Body of pancreas (tissue), 4 donors: ENCODE results near the gene DBR1. TPM values are rescaled to one million over a fixed set of nuclear protein-coding genes. Genes with fewer than 3 reads are reported as not detected.

Source experiments
- ATAC-seq: fragments of 150-250 bp; one replicate; pipeline ENCODE4 v1.9.1; 2016
- DNase-seq, 4 donors: peaks; one replicate each; pipeline ENCODE4 v3.0.0-alpha.2; 2019
- H3K27ac ChIP-seq, 4 donors: fragments of 200-600 bp; sonication (generic); 1 replicate in 3 of 4; 2 replicates in 1 of 4; pipeline versions ENCODE4 v1.5.1 to v1.6.1; 2016 to 2019; ENCODE audit warnings: mild to moderate bottlenecking in 1 of 4, mixed read lengths in 1 of 4, moderate library complexity in 1 of 4
- H3K27me3 ChIP-seq, 2 donors: fragments of 200-600 bp; sonication (generic); one replicate each; pipeline ENCODE4 v1.6.0; 2016; ENCODE audit warnings: mild to moderate bottlenecking in 1 of 2
- H3K36me3 ChIP-seq, 2 donors: fragments of 200-600 bp; sonication (generic); replicated peaks in 1 of 2; 2 replicates each; pipeline ENCODE4 v1.5.1; 2016; ENCODE audit warnings: low read depth in 2 of 2; ENCODE audit not compliant: insufficient read depth in 1 of 2
- H3K4me1 ChIP-seq: fragments of 200-600 bp; sonication (generic); one replicate; pipeline ENCODE4 v1.6.0; 2016
- H3K4me3 ChIP-seq, 2 donors: fragments of 200-600 bp; sonication (generic); 1 replicate in 1 of 2; 2 replicates in 1 of 2; pipeline ENCODE4 v1.5.1; 2016 to 2019
- H3K9me3 ChIP-seq, 3 donors: fragments of 200-600 bp; sonication (generic); 1 replicate in 2 of 3; 2 replicates in 1 of 3; pipeline ENCODE4 v1.5.1; 2016
- POLR2A ChIP-seq, 3 donors: fragments of 450-650 bp; IDR thresholded peaks; one replicate each; pipeline ENCODE4 v1.6.1; 2016; ENCODE audit warnings: antibody characterized with exemption in 3 of 3, mild to moderate bottlenecking in 2 of 3
- WGBS, 2 donors: methylation state at CpG; one replicate each; pipeline ENCODE4 v1.1.5; 2017; 5-methylcytosine and 5-hydroxymethylcytosine counted together
- intact Hi-C: fragments of 100-400 bp; cut with DNase I; formaldehyde crosslinking; loops from one replicate; pipeline ENCODE4 v1.15.1; 2023
- total RNA-seq, 2 donors: library from RNA; depleted of rRNA; stranded (reverse); fragments of >200 nt; gene quantifications; one replicate each; pipeline ENCODE4 v1.1.0, GENCODE V29; 2016
- TF ChIP-seq, protein P1 (sequence below), 7 experiments: fragments of 450-650 bp in 4 of 7; fragments of 200-600 bp in 3 of 7; sonication (generic) in 3 of 7; IDR thresholded peaks; one replicate each; pipeline ENCODE4 v1.5.1; 2016 to 2019; ENCODE audit warnings: antibody characterized with exemption in 7 of 7

The DBR1 gene
- total RNA-seq, 2 donors from 2014 or later, result 4.3 to 11.7 TPM

DNA sequence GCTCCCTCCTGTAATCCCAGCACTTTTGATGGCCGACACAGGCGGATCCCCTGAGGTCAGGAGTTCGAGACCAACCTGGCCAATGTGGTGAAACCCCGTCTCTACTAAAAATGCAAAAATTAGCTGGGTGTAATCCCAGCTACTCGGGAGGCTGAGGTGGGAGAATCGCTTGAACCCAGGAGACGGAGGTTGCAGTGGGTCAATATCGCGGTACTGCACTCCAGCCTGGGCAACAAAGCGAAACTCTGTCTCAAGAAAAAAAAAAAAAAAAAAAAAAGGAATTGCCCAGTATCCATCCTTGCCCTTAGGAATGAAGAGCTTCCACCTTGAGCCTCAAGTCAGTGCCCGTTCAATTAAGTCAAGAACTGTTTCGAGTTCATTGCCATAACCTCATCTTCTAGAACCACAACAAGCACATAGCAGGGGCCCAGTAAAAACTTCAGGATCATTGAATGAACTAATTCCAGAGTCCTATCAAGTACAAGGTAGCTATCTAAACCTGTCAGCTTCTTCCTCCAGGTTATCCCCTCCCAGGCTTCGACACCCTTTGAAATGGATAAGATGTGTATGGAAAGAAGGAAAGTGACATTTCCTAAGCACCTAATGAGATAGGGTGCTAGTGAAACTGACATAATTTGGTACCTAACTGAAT lies 826 bp downstream of the DBR1 start:
- Histone ChIP-seq H3K9me3 (no peaks in the 10 kb centered on the region), H3K27me3 (no peaks in the 10 kb centered on the region), H3K4me3 (peak overlapping the region; percentile 69 to 73), H3K27ac (peak overlapping the region; percentile 66 to 85 (median 74)), H3K36me3 (peaks cover under 1% of the 10 kb centered on the region in 2 donors), H3K4me1 (peaks cover 23% of the 10 kb centered on the region)
- 55 to 59% methylated on average over 12 to 13 of the region's 13 CpGs for WGBS, 2 donors
- no peak for TF ChIP-seq POLR2A (IDR thresholded peaks at IDR 0.05)
- DNase-seq (no peak), ATAC-seq (no peak)
- intact Hi-C loops, result no loop called here

DNA sequence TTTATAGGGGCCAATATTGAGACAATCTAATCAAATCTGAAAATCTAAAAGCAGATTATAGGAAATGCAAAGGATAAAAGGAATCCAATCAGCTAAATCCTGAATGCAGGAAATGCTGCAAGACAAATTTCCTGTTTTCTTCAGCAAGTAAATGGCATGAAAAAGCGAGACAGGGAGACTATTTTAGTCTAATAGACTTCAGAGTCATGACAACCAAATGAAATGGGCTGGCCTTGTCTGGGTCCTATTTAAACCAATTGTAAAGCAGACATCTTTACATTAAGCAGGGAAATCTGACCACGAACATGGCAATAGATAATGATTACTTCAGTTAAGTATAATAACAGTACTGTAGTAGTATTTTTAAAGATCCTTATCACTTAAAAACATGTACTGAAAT lies 2.1 kb downstream of the DBR1 start:
- no peak overlapping the region for H3K4me3 ChIP-seq

DNA sequence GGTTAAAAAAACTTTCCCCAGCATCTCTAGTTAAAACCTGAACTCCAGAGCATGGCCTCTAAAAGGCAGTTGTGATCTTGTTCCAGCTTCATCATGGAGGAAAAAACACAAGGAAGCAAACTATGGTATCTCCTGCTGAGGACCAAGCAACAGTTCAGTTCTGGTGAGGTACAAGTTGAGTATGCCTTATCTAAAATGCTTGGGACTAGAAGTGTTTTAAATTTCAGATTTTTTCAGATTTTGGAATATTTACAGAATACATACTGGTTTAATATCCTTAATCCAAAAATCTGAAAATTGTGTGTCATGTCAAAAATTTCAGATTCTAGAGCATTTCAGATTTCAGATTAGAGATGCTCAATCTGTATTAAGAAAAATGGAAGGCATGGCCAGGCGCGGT lies 9.7 kb downstream of the DBR1 start:
- TF ChIP-seq POLR2A (IDR thresholded peaks at IDR 0.05), result no peak
- TF ChIP-seq, protein P1, sequence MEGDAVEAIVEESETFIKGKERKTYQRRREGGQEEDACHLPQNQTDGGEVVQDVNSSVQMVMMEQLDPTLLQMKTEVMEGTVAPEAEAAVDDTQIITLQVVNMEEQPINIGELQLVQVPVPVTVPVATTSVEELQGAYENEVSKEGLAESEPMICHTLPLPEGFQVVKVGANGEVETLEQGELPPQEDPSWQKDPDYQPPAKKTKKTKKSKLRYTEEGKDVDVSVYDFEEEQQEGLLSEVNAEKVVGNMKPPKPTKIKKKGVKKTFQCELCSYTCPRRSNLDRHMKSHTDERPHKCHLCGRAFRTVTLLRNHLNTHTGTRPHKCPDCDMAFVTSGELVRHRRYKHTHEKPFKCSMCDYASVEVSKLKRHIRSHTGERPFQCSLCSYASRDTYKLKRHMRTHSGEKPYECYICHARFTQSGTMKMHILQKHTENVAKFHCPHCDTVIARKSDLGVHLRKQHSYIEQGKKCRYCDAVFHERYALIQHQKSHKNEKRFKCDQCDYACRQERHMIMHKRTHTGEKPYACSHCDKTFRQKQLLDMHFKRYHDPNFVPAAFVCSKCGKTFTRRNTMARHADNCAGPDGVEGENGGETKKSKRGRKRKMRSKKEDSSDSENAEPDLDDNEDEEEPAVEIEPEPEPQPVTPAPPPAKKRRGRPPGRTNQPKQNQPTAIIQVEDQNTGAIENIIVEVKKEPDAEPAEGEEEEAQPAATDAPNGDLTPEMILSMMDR (IDR thresholded peaks at IDR 0.05), result no peak
- H3K4me3 ChIP-seq, result no peak overlapping the region
- ATAC-seq (no peak), DNase-seq (no peak)
- no peaks in the 10 kb centered on the region for H3K9me3 ChIP-seq
- 98% methylated on average over 2 of the region's 2 CpGs for WGBS, 2 donors
- intact Hi-C loops, result no loop called here
- no peak overlapping the region for H3K27ac ChIP-seq
- H3K4me1 ChIP-seq, result no peaks in the 10 kb centered on the region
- H3K27me3 ChIP-seq, result no peaks in the 10 kb centered on the region
- H3K36me3 ChIP-seq, result peaks cover 14 to 18% of the 10 kb centered on the region in 2 donors

More for the DNA sequence above, 2.1 kb downstream of the DBR1 start:
- no peak overlapping the region for H3K27ac ChIP-seq
- H3K27me3 ChIP-seq, result no peaks in the 10 kb centered on the region
- no peaks in the 10 kb centered on the region for H3K9me3 ChIP-seq
- ATAC-seq, result no peak
- DNase-seq, result no peak
- peaks cover 2 to 8% of the 10 kb centered on the region in 2 donors for H3K36me3 ChIP-seq
- intact Hi-C loops, result no loop called here
- 65 to 79% methylated on average over 2 of the region's 2 CpGs for WGBS, 2 donors
- TF ChIP-seq POLR2A (IDR thresholded peaks at IDR 0.05), result no peak
- TF ChIP-seq, protein P1 (IDR thresholded peaks at IDR 0.05), result no peak
- peaks cover 23% of the 10 kb centered on the region for H3K4me1 ChIP-seq

DNA sequence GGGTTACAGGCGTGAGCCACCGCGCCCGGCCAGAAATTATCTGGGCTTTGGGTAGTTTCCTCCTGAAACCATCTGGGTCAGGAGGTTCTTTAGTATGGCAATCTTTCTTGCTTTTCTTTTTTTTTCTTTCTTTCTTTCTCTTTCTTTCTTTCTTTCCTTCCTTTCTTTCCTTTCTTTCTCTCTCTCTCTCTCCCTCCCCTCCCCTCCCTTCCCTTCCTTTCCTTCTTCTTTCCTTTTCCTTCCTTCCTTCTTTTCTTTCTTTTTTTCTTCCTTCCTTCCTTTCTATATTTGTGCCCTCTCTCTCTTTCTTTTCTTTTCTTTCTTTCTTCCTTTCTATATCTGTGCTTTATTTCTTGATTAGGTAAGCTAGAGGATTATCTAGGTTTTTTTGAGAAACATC lies 17.0 kb downstream of the DBR1 start:
- H3K4me3 ChIP-seq, result no peak overlapping the region
- H3K27ac ChIP-seq, result no peak overlapping the region
- H3K27me3 ChIP-seq, result no peaks in the 10 kb centered on the region
- no peak for ATAC-seq
- 95% methylated on average over 4 of the region's 4 CpGs for WGBS, 2 donors
- H3K36me3 ChIP-seq, result peaks cover 1 to 9% of the 10 kb centered on the region in 2 donors
- TF ChIP-seq, protein P1 (IDR thresholded peaks at IDR 0.05), result no peak
- TF ChIP-seq POLR2A (IDR thresholded peaks at IDR 0.05), result no peak
- intact Hi-C loops, result no loop called here
- no peaks in the 10 kb centered on the region for H3K4me1 ChIP-seq
- no peak for DNase-seq
- H3K9me3 ChIP-seq, result no peaks in the 10 kb centered on the region

DNA sequence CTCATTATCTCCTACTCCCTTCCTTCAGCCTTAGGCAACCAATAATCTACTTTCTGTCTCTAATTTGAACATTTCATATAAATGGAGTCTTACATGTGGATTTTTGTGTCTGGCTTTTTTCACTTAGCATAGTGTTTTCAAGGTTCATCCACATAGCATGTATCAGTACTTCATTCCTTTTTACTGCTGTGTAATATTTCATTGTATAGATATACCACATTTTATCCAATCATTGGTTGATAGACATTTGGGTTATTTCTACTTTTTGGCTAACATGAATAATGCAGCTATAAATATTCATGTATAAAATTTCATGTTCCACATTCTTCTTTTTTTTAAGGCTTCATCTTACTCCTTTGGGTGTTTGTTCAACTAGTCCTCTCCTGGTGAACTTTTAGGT lies 20.2 kb downstream of the DBR1 start:
- no peak for ATAC-seq

More for the DNA sequence above, 20.2 kb downstream of the DBR1 start:
- Histone ChIP-seq H3K27ac (no peak overlapping the region), H3K9me3 (no peaks in the 10 kb centered on the region), H3K36me3 (no peaks in the 10 kb centered on the region), H3K4me3 (no peak overlapping the region), H3K27me3 (no peaks in the 10 kb centered on the region), H3K4me1 (no peaks in the 10 kb centered on the region)
- DNase-seq, result no peak
- TF ChIP-seq, protein P1 (IDR thresholded peaks at IDR 0.05), result no peak
- TF ChIP-seq POLR2A (IDR thresholded peaks at IDR 0.05), result no peak
- intact Hi-C loops, result no loop called here
